Transverse colon (tissue), 4 donors: ENCODE data around the gene MTF1. TPM values are rescaled to one million over a fixed set of nuclear protein-coding genes. Genes with fewer than 3 reads are reported as not detected.

ENCODE experiments used
- DNase-seq: peaks from one replicate; pipeline ENCODE4 v3.0.0-alpha.2; 2019
- H3K27ac ChIP-seq, 4 donors: fragments of 200-600 bp; sonication (generic); 2 replicates each; pipeline ENCODE4 v1.5.1; 2016 to 2018; ENCODE audit warnings: inconsistent platforms in 4 of 4
- H3K27me3 ChIP-seq: fragments of 200-600 bp; sonication (generic); 2 replicates; pipeline ENCODE4 v1.5.1; 2017; ENCODE audit warnings: inconsistent platforms
- H3K36me3 ChIP-seq, 4 donors: fragments of 200-600 bp; sonication (generic); 2 replicates each; pipeline ENCODE4 v1.5.1; 2017 to 2019; ENCODE audit warnings: inconsistent platforms in 4 of 4
- H3K4me1 ChIP-seq, 4 donors: fragments of 200-600 bp; sonication (generic); 2 replicates each; pipeline ENCODE4 v1.5.1; 2017 to 2020; ENCODE audit warnings: inconsistent platforms in 4 of 4
- H3K4me3 ChIP-seq, 4 donors: fragments of 200-600 bp; sonication (generic); 1 replicate in 1 of 4; 2 replicates in 3 of 4; pipeline versions ENCODE4 v1.5.1 to v1.6.1; 2017 to 2019; ENCODE audit warnings: inconsistent platforms in 4 of 4
- H3K9me3 ChIP-seq, 2 donors: fragments of 200-600 bp; sonication (generic); 2 replicates each; pipeline ENCODE4 v1.5.1; 2017 to 2019; ENCODE audit warnings: inconsistent platforms in 2 of 2
- CTCF ChIP-seq, 5 experiments: fragments of 200-600 bp in 3 of 5; fragments of 450-650 bp in 2 of 5; sonication (generic) in 3 of 5; IDR thresholded peaks; 1 replicate in 2 of 5; 2 replicates in 3 of 5; pipeline ENCODE4 v1.5.1; 2016 to 2017; ENCODE audit warnings: antibody characterized with exemption in 5 of 5, inconsistent platforms in 3 of 5, mild to moderate bottlenecking in 2 of 5, moderate library complexity in 1 of 5
- EP300 ChIP-seq: sonication (generic); formaldehyde crosslinking; IDR thresholded peaks from one replicate; pipeline ENCODE4 v1.6.1; 2017; ENCODE audit warnings: antibody characterized with exemption, low read depth
- POLR2A ChIP-seq: fragments of 450-650 bp; IDR thresholded peaks from one replicate; pipeline ENCODE4 v1.6.1; 2016; ENCODE audit warnings: antibody characterized with exemption, mild to moderate bottlenecking, moderate library complexity
- POLR2AphosphoS5 ChIP-seq, 3 donors: sonication (generic); formaldehyde crosslinking; IDR thresholded peaks; one replicate each; pipeline ENCODE4 v1.6.1; 2016; ENCODE audit warnings: antibody characterized with exemption in 3 of 3
- WGBS, 2 donors: methylation state at CpG; one replicate each; pipeline ENCODE4 v1.1.5; 2018; ENCODE audit warnings: low coverage in 1 of 2; 5-methylcytosine and 5-hydroxymethylcytosine counted together
- in situ Hi-C, 4 donors: fragments of 200-750 bp; cut with MboI; loops; one replicate each; pipeline versions ENCODE4 v1.15.0 to v1.15.1; 2017; ENCODE audit warnings: low sequenced_read_pairs in 3 of 4, low pct_ligation_motif_present in 1 of 4, low pct_unique_long_range_greater_than_20kb in 1 of 4
- intact Hi-C: fragments of 100-400 bp; cut with DNase I; formaldehyde crosslinking; loops from one replicate; pipeline ENCODE4 v1.15.1; 2023; ENCODE audit warnings: low total_unique reads
- total RNA-seq, 4 donors: library from RNA; depleted of rRNA; stranded (reverse); fragments of >200 nt; gene quantifications; one replicate each; pipeline ENCODE4 v1.1.0, GENCODE V29; 2016

The MTF1 gene
- total RNA-seq, 4 donors from 2014 or later: 2.2 to 20.2 (median 9.3) TPM

- H3K4me1 ChIP-seq: peaks cover 3 to 41% (median 16%) of the 10 kb centered on the region in 4 donors
- H3K36me3 ChIP-seq: peaks cover 0 to 1% (median 0%) of the 10 kb centered on the region in 4 donors
- H3K9me3 ChIP-seq: no peaks in the 10 kb centered on the region
- H3K4me3 ChIP-seq: no peak overlapping the region
- in situ Hi-C loops (no loop called here), intact Hi-C loops (no loop called here)
- H3K27me3 ChIP-seq: no peaks in the 10 kb centered on the region
- 60 to 81% methylated on average over 3 of the region's 3 CpGs for WGBS, 2 donors
- no peak for DNase-seq
- TF ChIP-seq EP300: no peak
- H3K27ac ChIP-seq: peak overlapping the region in 1 of 4 donors; percentile 73
These were observed 13.6 kb downstream of the MTF1 start for GRCh38 chr1:37845786-37846185.

- Histone ChIP-seq H3K27me3 (no peaks in the 10 kb centered on the region), H3K9me3 (no peaks in the 10 kb centered on the region), H3K4me1 (peaks cover 3 to 35% (median 16%) of the 10 kb centered on the region in 4 donors), H3K27ac (peak overlapping the region in 1 of 4 donors; percentile 73), H3K36me3 (peaks cover 0 to 3% (median under 1%) of the 10 kb centered on the region in 4 donors), H3K4me3 (no peak overlapping the region)
- intact Hi-C loops (no loop called here), in situ Hi-C loops (no loop called here)
- DNase-seq: no peak
- 70 to 81% methylated on average over 4 to 5 of the region's 5 CpGs for WGBS, 2 donors
- TF ChIP-seq EP300: no peak
- TF ChIP-seq POLR2A: no peak
- TF ChIP-seq CTCF (IDR thresholded peaks at IDR 0.05): no peak
- no peak for TF ChIP-seq POLR2AphosphoS5 (IDR thresholded peaks at IDR 0.05)
These were observed 14.2 kb downstream of the MTF1 start for GRCh38 chr1:37845049-37845646.

- no peak for DNase-seq
- Histone ChIP-seq H3K27me3 (no peaks in the 10 kb centered on the region), H3K4me3 (no peak overlapping the region), H3K36me3 (peaks cover 0 to 9% (median 3%) of the 10 kb centered on the region in 4 donors), H3K9me3 (no peaks in the 10 kb centered on the region), H3K27ac (no peak overlapping the region), H3K4me1 (peaks cover 3 to 32% (median 16%) of the 10 kb centered on the region in 4 donors)
- in situ Hi-C loops (no loop called here), intact Hi-C loops (no loop called here)
- no peak for TF ChIP-seq EP300
- TF ChIP-seq POLR2A: no peak
- no peak for TF ChIP-seq POLR2AphosphoS5 (IDR thresholded peaks at IDR 0.05)
- TF ChIP-seq CTCF (IDR thresholded peaks at IDR 0.05): no peak
These were observed 14.9 kb downstream of the MTF1 start for GRCh38 chr1:37844536-37844935.

DNA sequence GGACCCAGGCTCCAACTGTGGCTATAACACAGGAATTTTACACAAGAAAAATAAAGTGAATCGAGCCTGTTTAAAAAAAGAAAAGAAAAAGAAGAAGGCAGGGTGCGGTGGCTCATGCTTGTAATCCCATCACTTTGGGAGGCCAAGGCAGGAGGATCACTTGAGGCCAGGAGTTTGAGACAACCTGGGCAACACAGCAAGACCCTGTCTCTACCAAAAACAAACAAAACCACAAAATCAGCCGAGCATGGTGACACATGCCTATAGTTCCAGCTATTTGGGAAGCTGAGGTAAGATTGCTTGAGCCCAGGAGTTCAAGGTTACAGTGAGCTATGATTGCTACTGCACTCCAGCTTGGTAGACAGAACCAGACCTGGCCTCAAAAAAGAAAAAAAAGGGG, 17.7 kb downstream of the MTF1 start:
- H3K4me1 ChIP-seq: peaks cover 3 to 15% (median 7%) of the 10 kb centered on the region in 4 donors
- no peaks in the 10 kb centered on the region for H3K27me3 ChIP-seq
- no peak for DNase-seq
- H3K9me3 ChIP-seq: no peaks in the 10 kb centered on the region
- 58 to 92% methylated on average over 1 to 3 of the region's 3 CpGs for WGBS, 2 donors
- no peak for TF ChIP-seq POLR2AphosphoS5 (IDR thresholded peaks at IDR 0.05)
- TF ChIP-seq EP300: no peak
- TF ChIP-seq POLR2A: no peak
- no peak for TF ChIP-seq CTCF (IDR thresholded peaks at IDR 0.05)
- H3K4me3 ChIP-seq: no peak overlapping the region
- peaks cover 0 to 34% (median 14%) of the 10 kb centered on the region in 4 donors for H3K36me3 ChIP-seq
- in situ Hi-C loops: no loop called here
- intact Hi-C loops: no loop called here
- H3K27ac ChIP-seq: no peak overlapping the region

GRCh38 chr1:37840711-37841110, 18.7 kb downstream of the MTF1 start:
- 50 to 92% methylated on average over 1 of the region's 1 CpG for WGBS, 2 donors
- in situ Hi-C loops (no loop called here), intact Hi-C loops (no loop called here)
- Histone ChIP-seq H3K27me3 (no peaks in the 10 kb centered on the region), H3K36me3 (peaks cover 0 to 34% (median 17%) of the 10 kb centered on the region in 4 donors), H3K27ac (no peak overlapping the region), H3K9me3 (no peaks in the 10 kb centered on the region), H3K4me3 (no peak overlapping the region), H3K4me1 (peaks cover 0 to 6% (median 0%) of the 10 kb centered on the region in 4 donors)
- no peak for DNase-seq
- TF ChIP-seq CTCF (IDR thresholded peaks at IDR 0.05) (no peak), EP300 (no peak), POLR2AphosphoS5 (IDR thresholded peaks at IDR 0.05) (no peak), POLR2A (no peak)
